Stomach (tissue), 9 donors: ENCODE data around the gene ATG5. TPM values are rescaled to one million over a fixed set of nuclear protein-coding genes. Genes with fewer than 3 reads are reported as not detected.

Experiments used
- DNase-seq, 2 donors: peaks; one replicate each; pipeline versions ENCODE4 v3.0.0 to v3.0.0-alpha.2; 2013 to 2019
- H3K27ac ChIP-seq, 5 donors: fragments of 200-600 bp in 4 of 5; sonication (generic) in 4 of 5; one replicate each; pipeline ENCODE4 v1.5.1; 2013 to 2019; ENCODE audit warnings: mild to moderate bottlenecking in 1 of 5, moderate library complexity in 1 of 5
- H3K27me3 ChIP-seq, 3 donors: fragments of 200-600 bp; sonication (generic); one replicate each; pipeline ENCODE4 v1.5.1; 2017 to 2019; ENCODE audit warnings: mixed run types in 1 of 3
- H3K36me3 ChIP-seq, 4 donors: fragments of 200-600 bp; sonication (generic); 1 replicate in 3 of 4; 2 replicates in 1 of 4; pipeline ENCODE4 v1.5.1; 2016 to 2019
- H3K4me1 ChIP-seq, 4 donors: fragments of 200-600 bp; sonication (generic); one replicate each; pipeline ENCODE4 v1.5.1; 2016 to 2019
- H3K4me3 ChIP-seq, 4 donors: fragments of 200-600 bp; sonication (generic) in 3 of 4; one replicate each; pipeline ENCODE4 v1.5.1; 2016 to 2019; ENCODE audit warnings: mild to moderate bottlenecking in 1 of 4
- H3K9me3 ChIP-seq, 4 donors: fragments of 200-600 bp; sonication (generic); one replicate each; pipeline ENCODE4 v1.5.1; 2016 to 2019
- EP300 ChIP-seq: sonication (generic); formaldehyde crosslinking; IDR thresholded peaks from one replicate; pipeline ENCODE4 v1.6.1; 2017; ENCODE audit warnings: antibody characterized with exemption
- POLR2A ChIP-seq, 4 donors: fragments of 450-650 bp; IDR thresholded peaks; one replicate each; pipeline ENCODE4 v1.6.1; 2016; ENCODE audit warnings: antibody characterized with exemption in 4 of 4, control low read depth in 2 of 4, mild to moderate bottlenecking in 1 of 4, moderate library complexity in 1 of 4
- POLR2AphosphoS5 ChIP-seq, 3 donors: sonication (generic); formaldehyde crosslinking; IDR thresholded peaks; one replicate each; pipeline ENCODE4 v1.6.1; 2016; ENCODE audit warnings: antibody characterized with exemption in 3 of 3
- WGBS, 5 donors: extraction: QIAGEN DNeasy Blood & Tissue Kit in 3 of 5; methylation state at CpG; one replicate each; pipeline versions ENCODE4 v1.1.5 to v1.1.7; 2013 to 2018; 5-methylcytosine and 5-hydroxymethylcytosine counted together
- intact Hi-C: fragments of 100-400 bp; cut with DNase I; formaldehyde crosslinking; loops from one replicate; pipeline ENCODE4 v1.15.1; 2023; ENCODE audit warnings: low total_unique reads
- polyA plus RNA-seq, 3 donors: library from polyadenylated mRNA; stranded (reverse); fragments of 200-250 nt; gene quantifications; one replicate each; pipeline ENCODE4 v1.2.3, GENCODE V29; 2013
- total RNA-seq, 5 donors: library from RNA; depleted of rRNA; stranded (reverse); fragments of >200 nt; gene quantifications; one replicate each; pipeline versions ENCODE4 v1.1.0 to v1.2.3, GENCODE V29; 2014 to 2016
- TF ChIP-seq, protein P1 (sequence below), 7 experiments: fragments of 450-650 bp in 4 of 7; fragments of 200-600 bp in 3 of 7; sonication (generic) in 3 of 7; IDR thresholded peaks; one replicate each; pipeline ENCODE4 v1.5.1; 2016 to 2019; ENCODE audit warnings: antibody characterized with exemption in 7 of 7, control low read depth in 2 of 7, mild to moderate bottlenecking in 1 of 7
- donor health status: healthy with polysubstance abuse.
- donor health status: Bipolar disorder and iron deficiency.
- donor health status: healthy.

ATG5 gene
- total and polyA plus RNA-seq, 8 donors = 12.8 to 89.4 (median 25.5) TPM

DNA sequence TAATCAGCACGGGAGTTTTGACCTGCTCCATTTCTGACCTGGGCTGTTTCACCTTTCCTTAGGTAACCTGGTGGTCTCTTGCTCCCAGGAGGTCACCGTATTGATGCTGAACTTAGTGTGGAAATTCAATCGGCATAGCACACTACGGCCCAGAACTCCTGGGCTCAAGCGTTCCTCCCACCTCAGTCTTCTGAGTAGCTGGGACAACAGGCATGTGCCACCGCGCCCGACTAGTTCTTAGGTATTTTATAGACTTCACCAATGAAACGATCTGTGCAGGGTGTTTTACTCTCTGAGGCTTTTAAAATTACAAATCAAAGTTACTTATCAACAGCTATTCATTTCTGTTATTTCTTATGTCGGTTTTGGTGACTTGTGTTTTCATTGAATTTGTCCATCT lies 42.1 kb downstream of the ATG5 start:
- WGBS, 5 donors = 93 to 96% (median 96%) methylated on average over 10 of the region's 10 CpGs
- H3K36me3 ChIP-seq = peaks cover 0 to 11% (median 11%) of the 10 kb centered on the region in 4 donors
- H3K27me3 ChIP-seq = no peaks in the 10 kb centered on the region
- TF ChIP-seq, protein P1, sequence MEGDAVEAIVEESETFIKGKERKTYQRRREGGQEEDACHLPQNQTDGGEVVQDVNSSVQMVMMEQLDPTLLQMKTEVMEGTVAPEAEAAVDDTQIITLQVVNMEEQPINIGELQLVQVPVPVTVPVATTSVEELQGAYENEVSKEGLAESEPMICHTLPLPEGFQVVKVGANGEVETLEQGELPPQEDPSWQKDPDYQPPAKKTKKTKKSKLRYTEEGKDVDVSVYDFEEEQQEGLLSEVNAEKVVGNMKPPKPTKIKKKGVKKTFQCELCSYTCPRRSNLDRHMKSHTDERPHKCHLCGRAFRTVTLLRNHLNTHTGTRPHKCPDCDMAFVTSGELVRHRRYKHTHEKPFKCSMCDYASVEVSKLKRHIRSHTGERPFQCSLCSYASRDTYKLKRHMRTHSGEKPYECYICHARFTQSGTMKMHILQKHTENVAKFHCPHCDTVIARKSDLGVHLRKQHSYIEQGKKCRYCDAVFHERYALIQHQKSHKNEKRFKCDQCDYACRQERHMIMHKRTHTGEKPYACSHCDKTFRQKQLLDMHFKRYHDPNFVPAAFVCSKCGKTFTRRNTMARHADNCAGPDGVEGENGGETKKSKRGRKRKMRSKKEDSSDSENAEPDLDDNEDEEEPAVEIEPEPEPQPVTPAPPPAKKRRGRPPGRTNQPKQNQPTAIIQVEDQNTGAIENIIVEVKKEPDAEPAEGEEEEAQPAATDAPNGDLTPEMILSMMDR (IDR thresholded peaks at IDR 0.05) = no peak
- no peak for TF ChIP-seq POLR2A (IDR thresholded peaks at IDR 0.05)
- no peak for TF ChIP-seq POLR2AphosphoS5 (IDR thresholded peaks at IDR 0.05)
- no peak for TF ChIP-seq EP300
- no peaks in the 10 kb centered on the region for H3K4me1 ChIP-seq
- H3K27ac ChIP-seq = no peak overlapping the region
- no peaks in the 10 kb centered on the region for H3K9me3 ChIP-seq
- no peak overlapping the region for H3K4me3 ChIP-seq
- DNase-seq = no peak
- intact Hi-C loops = no loop called here

DNA sequence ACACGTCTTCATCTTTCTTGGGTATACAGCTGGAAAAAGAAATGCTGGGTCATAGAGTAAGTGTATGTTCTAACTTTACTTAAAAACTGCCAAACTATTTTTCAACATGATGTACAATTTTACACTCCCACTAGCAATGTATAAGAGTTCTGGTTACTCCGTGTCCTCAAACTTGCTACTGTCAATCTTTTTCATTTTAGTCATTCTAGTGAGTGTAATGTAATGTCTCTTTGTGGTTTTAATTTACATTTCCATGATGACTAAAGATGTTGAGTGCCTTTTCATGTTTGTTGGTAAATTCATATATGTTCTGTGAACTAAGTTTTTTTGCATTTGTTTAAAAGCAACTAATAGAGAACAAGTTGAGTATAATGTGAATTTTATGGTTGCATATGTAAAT lies 43.9 kb downstream of the ATG5 start:
- DNase-seq = no peak
- no peaks in the 10 kb centered on the region for H3K4me1 ChIP-seq
- TF ChIP-seq, protein P1 (IDR thresholded peaks at IDR 0.05) = no peak
- TF ChIP-seq POLR2A (IDR thresholded peaks at IDR 0.05) = no peak
- no peak for TF ChIP-seq EP300
- TF ChIP-seq POLR2AphosphoS5 (IDR thresholded peaks at IDR 0.05) = no peak
- intact Hi-C loops = no loop called here
- no peak overlapping the region for H3K4me3 ChIP-seq
- H3K36me3 ChIP-seq = peaks cover 0 to 22% (median 21%) of the 10 kb centered on the region in 4 donors
- H3K27me3 ChIP-seq = no peaks in the 10 kb centered on the region
- 76 to 80% (median 80%) methylated on average over 2 of the region's 2 CpGs for whole genome bisulfite sequencing, 5 donors
- H3K27ac ChIP-seq = no peak overlapping the region
- no peaks in the 10 kb centered on the region for H3K9me3 ChIP-seq

DNA sequence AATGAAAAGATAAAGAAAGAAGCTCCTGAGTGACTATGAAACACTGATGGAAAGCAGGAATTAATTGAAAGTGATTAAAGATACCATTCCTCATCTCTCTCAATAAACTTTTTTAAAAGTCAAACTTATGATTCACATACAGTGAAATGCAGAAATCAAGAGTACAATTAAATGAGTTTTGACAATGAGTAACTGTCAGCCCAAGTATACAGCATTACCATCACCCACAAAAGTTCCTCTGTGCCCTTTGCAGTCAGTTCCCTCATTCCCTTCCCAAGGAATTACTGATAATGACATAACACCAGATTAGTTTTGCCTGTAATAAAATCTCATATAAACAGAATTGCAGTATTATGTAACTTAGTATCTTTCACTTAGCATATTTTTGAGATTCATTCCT lies 44.5 kb downstream of the ATG5 start:
- no peak for DNase-seq
- H3K4me3 ChIP-seq = no peak overlapping the region
- TF ChIP-seq, protein P1 (IDR thresholded peaks at IDR 0.05) = no peak
- TF ChIP-seq EP300 (no peak), POLR2AphosphoS5 (IDR thresholded peaks at IDR 0.05) (no peak), POLR2A (IDR thresholded peaks at IDR 0.05) (no peak)
- H3K4me1 ChIP-seq = no peaks in the 10 kb centered on the region
- no peak overlapping the region for H3K27ac ChIP-seq
- intact Hi-C loops = no loop called here
- H3K27me3 ChIP-seq = no peaks in the 10 kb centered on the region
- peaks cover 0 to 22% (median 21%) of the 10 kb centered on the region in 4 donors for H3K36me3 ChIP-seq
- H3K9me3 ChIP-seq = no peaks in the 10 kb centered on the region

DNA sequence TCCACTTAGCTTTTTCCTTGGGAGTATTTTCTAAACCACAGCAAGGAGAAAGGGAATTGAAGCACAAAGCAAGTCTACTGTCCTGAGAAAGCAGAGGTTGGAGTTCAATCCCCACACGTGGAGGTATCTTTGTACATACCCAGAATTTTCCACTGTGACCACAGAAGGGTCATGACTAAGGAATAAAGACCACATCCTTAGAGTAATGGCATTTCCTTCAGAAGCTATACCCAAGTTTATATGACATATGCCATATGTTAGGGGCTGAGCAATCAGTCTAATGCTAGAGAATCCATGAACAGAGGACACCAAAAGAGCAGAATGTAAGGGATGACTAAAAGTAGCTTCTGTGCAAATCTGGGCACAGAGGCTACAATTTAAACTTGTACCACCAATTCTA lies 46.4 kb downstream of the ATG5 start:
- Histone ChIP-seq H3K4me1 (peaks cover 0 to 7% (median 3%) of the 10 kb centered on the region in 4 donors), H3K27me3 (no peaks in the 10 kb centered on the region), H3K9me3 (no peaks in the 10 kb centered on the region), H3K4me3 (no peak overlapping the region), H3K27ac (no peak overlapping the region), H3K36me3 (peaks cover 0 to 22% (median 21%) of the 10 kb centered on the region in 4 donors)
- no peak for DNase-seq
- intact Hi-C loops = no loop called here
- WGBS, 5 donors = 56 to 86% (median 82%) methylated on average over 1 of the region's 1 CpG
- no peak for TF ChIP-seq POLR2A (IDR thresholded peaks at IDR 0.05)
- TF ChIP-seq, protein P1 (IDR thresholded peaks at IDR 0.05) = no peak
